CD4-positive, alpha-beta T cell (primary cell): ENCODE data around the gene ST6GALNAC4. TPM values are rescaled to one million over a fixed set of nuclear protein-coding genes. Genes with fewer than 3 reads are reported as not detected.

ENCODE experiments used
- ATAC-seq: fragments of 200-7000 bp; cut with Tn5 transposase; one replicate; pipeline ENCODE4 v1.10.0; 2022; ENCODE audit warnings: mild to moderate bottlenecking; ENCODE audit not compliant: poor library complexity
- CTCF ChIA-PET: fragments of 350-600 bp; sonication (Branson Sonifier 250); formaldehyde crosslinking; loops from one replicate; lab custom pipeline; 2021; ENCODE audit warnings: antibody characterized with exemption, inconsistent platforms; lab: Charles Lee
- POLR2A ChIA-PET: fragments of 350-600 bp; sonication (Branson Sonifier 250); formaldehyde crosslinking; loops from one replicate; lab custom pipeline; 2021; ENCODE audit warnings: antibody characterized with exemption, inconsistent platforms; lab: Charles Lee
- DNase-seq, 14 experiments: peaks; one replicate each; pipeline ENCODE4 v3.0.0-alpha.2; 2013 to 2020; ENCODE audit warnings: mixed read lengths in 2 of 14
- H3K27ac ChIP-seq, 2 donors: one replicate each; pipeline versions ENCODE4 v1.5.1 to v1.7.0; 2013; ENCODE audit warnings: low read length in 2 of 2, low read depth in 1 of 2, mild to moderate bottlenecking in 1 of 2
- H3K27me3 ChIP-seq, 2 experiments: 1 replicate in 1 of 2; 2 replicates in 1 of 2; pipeline versions ENCODE4 v1.6.1 to v1.7.0; 2013; ENCODE audit warnings: low read length in 2 of 2, control low read depth in 1 of 2, mild to moderate bottlenecking in 1 of 2, moderate library complexity in 1 of 2; ENCODE audit not compliant: insufficient read depth in 2 of 2, control insufficient read depth in 1 of 2
- H3K36me3 ChIP-seq: one replicate; pipeline ENCODE4 v1.6.1; 2013; ENCODE audit warnings: low read length, control low read depth; ENCODE audit not compliant: insufficient read depth
- H3K4me1 ChIP-seq: one replicate; pipeline ENCODE4 v1.6.1; 2013; ENCODE audit warnings: low read length, control low read depth; ENCODE audit not compliant: insufficient read depth
- H3K4me3 ChIP-seq: one replicate; pipeline ENCODE4 v1.5.1; 2013; ENCODE audit warnings: mild to moderate bottlenecking, low read length, moderate library complexity
- H3K9me3 ChIP-seq, 2 experiments: 1 replicate in 1 of 2; 2 replicates in 1 of 2; pipeline versions ENCODE4 v1.6.1 to v1.7.0; 2013; ENCODE audit warnings: low read length in 2 of 2, mild to moderate bottlenecking in 2 of 2, control low read depth in 1 of 2, moderate library complexity in 1 of 2; ENCODE audit not compliant: control insufficient read depth in 1 of 2, insufficient read depth in 1 of 2
- H3K27ac Mint-ChIP-seq: one replicate; pipeline ENCODE4 v1.8.0; 2020; ENCODE audit warnings: mixed read lengths
- H3K27me3 Mint-ChIP-seq: one replicate; pipeline ENCODE4 v1.8.0; 2021; ENCODE audit warnings: mixed read lengths
- H3K36me3 Mint-ChIP-seq: one replicate; pipeline ENCODE4 v1.8.0; 2021; ENCODE audit warnings: low read depth, mixed read lengths
- H3K4me1 Mint-ChIP-seq: one replicate; pipeline ENCODE4 v1.8.0; 2021; ENCODE audit warnings: low read depth, mixed read lengths
- H3K4me3 Mint-ChIP-seq: one replicate; pipeline ENCODE4 v1.8.0; 2020; ENCODE audit warnings: mild to moderate bottlenecking, mixed read lengths
- H3K9me3 Mint-ChIP-seq: one replicate; pipeline ENCODE4 v1.8.0; 2020; ENCODE audit warnings: mixed read lengths
- CTCF ChIP-seq: fragments of 200-600 bp; IDR thresholded peaks from one replicate; pipeline ENCODE4 v1.8.0; 2022; ENCODE audit warnings: antibody characterized with exemption, mild to moderate bottlenecking
- intact Hi-C, 2 experiments: fragments of 100-400 bp; cut with DNase I in 1 of 2; cut with micrococcal nuclease in 1 of 2; formaldehyde crosslinking; loops; one replicate each; pipeline versions ENCODE4 v1.15.1 to v1.9.0; 2023 to 2025; cut with DNase I, micrococcal nuclease
- total RNA-seq, 174 experiments: library from RNA in 2 of 174; stranded (reverse) in 2 of 174; gene quantifications; one replicate each; pipeline ENCODE4 v1.2.3 and lab custom pipeline; 2021 to 2026

Gene ST6GALNAC4
- total RNA-seq, 2 experiments from 2014 or later = 28.7 to 30.2 TPM

DNA sequence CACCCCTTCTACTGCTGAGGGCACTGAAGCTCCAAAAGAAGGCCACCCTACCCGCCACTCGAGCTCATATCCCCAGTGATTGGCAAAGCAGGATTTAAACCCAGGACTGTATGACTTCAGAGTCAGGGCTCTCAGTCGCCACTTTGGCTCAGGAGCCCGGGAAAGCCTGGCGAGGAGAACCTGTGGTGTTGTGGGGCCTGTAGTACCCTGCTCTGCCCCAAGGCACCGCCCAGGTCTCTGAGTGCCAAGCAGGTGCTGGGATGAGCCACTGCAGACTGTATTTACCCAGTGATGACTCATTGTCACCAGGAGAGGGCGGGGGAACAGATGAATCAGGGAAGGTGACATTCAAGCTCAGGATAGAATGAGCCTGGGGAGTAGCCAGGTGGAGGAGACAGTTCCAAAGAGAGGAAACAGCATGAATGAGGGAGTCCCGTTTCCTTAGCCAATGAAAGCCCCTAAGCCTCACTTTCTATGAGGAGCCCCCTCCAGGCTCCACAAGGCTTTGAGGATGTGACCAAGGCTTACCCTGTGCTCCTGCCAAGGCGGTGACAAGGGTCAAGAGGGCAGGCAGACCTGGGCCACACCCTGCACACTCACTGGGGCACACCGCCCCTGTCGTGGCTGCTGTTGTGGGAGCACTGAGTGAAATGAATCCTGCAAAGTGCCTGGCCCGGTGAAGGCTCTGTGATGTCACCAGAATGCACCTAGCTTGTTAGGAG, 38.6 kb upstream of the ST6GALNAC4 start:
- intact Hi-C loops = loop anchor here (1.0 to 10.0 kb wide), 8 partner anchors 13 to 162 kb away; no protein-coding TSS in a partner anchor
- Histone ChIP-seq H3K4me3 (peak overlapping the region; percentile 4), H3K27me3 (no peaks in the 10 kb centered on the region), H3K27ac (peak overlapping the region; percentile 53 to 65), H3K9me3 (no peaks in the 10 kb centered on the region), H3K4me1 (peaks cover 84% of the 10 kb centered on the region), H3K36me3 (peaks cover 51% of the 10 kb centered on the region)
- DNase-seq (peak; percentile 63 to 91 (median 78)), ATAC-seq (peak; percentile 86)
- Mint-ChIP-seq H3K27ac (peak overlapping the region; percentile 97), H3K27me3 (no peaks in the 10 kb centered on the region), H3K36me3 (peaks cover 74% of the 10 kb centered on the region), H3K9me3 (no peaks in the 10 kb centered on the region), H3K4me1 (peaks cover 93% of the 10 kb centered on the region), H3K4me3 (peak overlapping the region; percentile 78)
- peak; percentile 71 for TF ChIP-seq CTCF
- ChIA-PET POLR2A (interaction anchor here (1.4 to 34.9 kb wide), 8 partner anchors 7 to 117 kb away, joined by 5 to 1020 read pairs (median 11); partner anchors contain the start of genes DPM2, EEIG1, NAIF1 and SLC25A25), CTCF (interaction anchor here (0.6 to 5.1 kb wide), 26 partner anchors 11 to 163 kb away, joined by 3 to 74 read pairs (median 4); partner anchors contain the start of genes EEIG1 and SLC25A25)

- Histone ChIP-seq H3K4me3 (peak overlapping the region; percentile 4), H3K9me3 (no peaks in the 10 kb centered on the region), H3K27ac (peak overlapping the region; percentile 53 to 65), H3K4me1 (peaks cover 84% of the 10 kb centered on the region), H3K36me3 (peaks cover 53% of the 10 kb centered on the region), H3K27me3 (no peaks in the 10 kb centered on the region)
- H3K9me3 Mint-ChIP-seq = no peaks in the 10 kb centered on the region
- no peak for DNase-seq
- peak overlapping the region; percentile 78 for H3K4me3 Mint-ChIP-seq
- H3K36me3 Mint-ChIP-seq = peaks cover 74% of the 10 kb centered on the region
- POLR2A ChIA-PET = interaction anchor here (1.4 to 34.9 kb wide), 8 partner anchors 8 to 117 kb away, joined by 5 to 1020 read pairs (median 11); partner anchors contain the start of genes DPM2, EEIG1, NAIF1 and SLC25A25
- H3K27me3 Mint-ChIP-seq = no peaks in the 10 kb centered on the region
- TF ChIP-seq CTCF = no peak
- CTCF ChIA-PET = interaction anchor here (0.8 to 5.1 kb wide), 15 partner anchors 12 to 163 kb away, joined by 3 to 74 read pairs (median 10); partner anchors contain the start of genes EEIG1 and SLC25A25
- intact Hi-C loops = loop anchor here (1.0 to 10.0 kb wide), 7 partner anchors 16 to 162 kb away; no protein-coding TSS in a partner anchor
- no peak for ATAC-seq
- peak overlapping the region; percentile 97 for H3K27ac Mint-ChIP-seq
- peaks cover 93% of the 10 kb centered on the region for H3K4me1 Mint-ChIP-seq
These were observed 38.0 kb upstream of the ST6GALNAC4 start for GRCh38 chr9:127954831-127955293.

- ChIA-PET POLR2A (interaction anchor here (1.4 to 34.9 kb wide), 8 partner anchors 9 to 118 kb away, joined by 5 to 1020 read pairs (median 11); partner anchors contain the start of genes DPM2, EEIG1, NAIF1 and SLC25A25), CTCF (interaction anchor here (0.8 to 5.1 kb wide), 5 partner anchors 11 to 81 kb away, joined by 3 to 74 read pairs (median 41); no protein-coding TSS in a partner anchor)
- no peak for TF ChIP-seq CTCF
- no peaks in the 10 kb centered on the region for H3K9me3 ChIP-seq
- H3K4me1 ChIP-seq = peaks cover 85% of the 10 kb centered on the region
- DNase-seq (peak in 1 of 14 experiments; percentile 38), ATAC-seq (peak; percentile 26)
- no peak overlapping the region for H3K4me3 ChIP-seq
- H3K36me3 ChIP-seq = peaks cover 56% of the 10 kb centered on the region
- no peaks in the 10 kb centered on the region for H3K27me3 ChIP-seq
- H3K27ac Mint-ChIP-seq = peak overlapping the region; percentile 97
- peak overlapping the region; percentile 53 to 65 for H3K27ac ChIP-seq
- peaks cover 73% of the 10 kb centered on the region for H3K36me3 Mint-ChIP-seq
- intact Hi-C loops = loop anchor here (2.0 to 10.0 kb wide), 3 partner anchors 17 to 161 kb away; no protein-coding TSS in a partner anchor
- peaks cover 87% of the 10 kb centered on the region for H3K4me1 Mint-ChIP-seq
- H3K27me3 Mint-ChIP-seq = no peaks in the 10 kb centered on the region
- H3K4me3 Mint-ChIP-seq = peak overlapping the region; percentile 71
- no peaks in the 10 kb centered on the region for H3K9me3 Mint-ChIP-seq
These were observed 37.1 kb upstream of the ST6GALNAC4 start for GRCh38 chr9:127953768-127954505.
